ENCODE measurements around the gene DZANK1.
"Not testable (repeated sequence)": the region's sequence is repeated elsewhere in the genome, so short reads cannot be mapped to it uniquely, and the experiment has no call there.

The DZANK1 gene

GRCh38 chr20:18405826-18406225 is 61.0 kb downstream of the DZANK1 start:
- Histone ChIP-seq H3K27me3 (no peaks in the 10 kb centered on the region), H3K4me3 (ENCODE audit: low read depth in 1 of 2, low read length in 1 of 2) (no peak overlapping the region), H3K36me3 (no peaks in the 10 kb centered on the region), H3K9me3 (no peaks in the 10 kb centered on the region), H3K27ac (no peak overlapping the region), H3K4me1 (ENCODE audit: control insufficient read depth in 1 of 2, insufficient read depth in 1 of 2, low read depth in 1 of 2, low read length in 1 of 2) (no peaks in the 10 kb centered on the region)
- TF ChIP-seq, protein P1, sequence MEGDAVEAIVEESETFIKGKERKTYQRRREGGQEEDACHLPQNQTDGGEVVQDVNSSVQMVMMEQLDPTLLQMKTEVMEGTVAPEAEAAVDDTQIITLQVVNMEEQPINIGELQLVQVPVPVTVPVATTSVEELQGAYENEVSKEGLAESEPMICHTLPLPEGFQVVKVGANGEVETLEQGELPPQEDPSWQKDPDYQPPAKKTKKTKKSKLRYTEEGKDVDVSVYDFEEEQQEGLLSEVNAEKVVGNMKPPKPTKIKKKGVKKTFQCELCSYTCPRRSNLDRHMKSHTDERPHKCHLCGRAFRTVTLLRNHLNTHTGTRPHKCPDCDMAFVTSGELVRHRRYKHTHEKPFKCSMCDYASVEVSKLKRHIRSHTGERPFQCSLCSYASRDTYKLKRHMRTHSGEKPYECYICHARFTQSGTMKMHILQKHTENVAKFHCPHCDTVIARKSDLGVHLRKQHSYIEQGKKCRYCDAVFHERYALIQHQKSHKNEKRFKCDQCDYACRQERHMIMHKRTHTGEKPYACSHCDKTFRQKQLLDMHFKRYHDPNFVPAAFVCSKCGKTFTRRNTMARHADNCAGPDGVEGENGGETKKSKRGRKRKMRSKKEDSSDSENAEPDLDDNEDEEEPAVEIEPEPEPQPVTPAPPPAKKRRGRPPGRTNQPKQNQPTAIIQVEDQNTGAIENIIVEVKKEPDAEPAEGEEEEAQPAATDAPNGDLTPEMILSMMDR (IDR thresholded peaks at IDR 0.05) = no peak

DNA sequence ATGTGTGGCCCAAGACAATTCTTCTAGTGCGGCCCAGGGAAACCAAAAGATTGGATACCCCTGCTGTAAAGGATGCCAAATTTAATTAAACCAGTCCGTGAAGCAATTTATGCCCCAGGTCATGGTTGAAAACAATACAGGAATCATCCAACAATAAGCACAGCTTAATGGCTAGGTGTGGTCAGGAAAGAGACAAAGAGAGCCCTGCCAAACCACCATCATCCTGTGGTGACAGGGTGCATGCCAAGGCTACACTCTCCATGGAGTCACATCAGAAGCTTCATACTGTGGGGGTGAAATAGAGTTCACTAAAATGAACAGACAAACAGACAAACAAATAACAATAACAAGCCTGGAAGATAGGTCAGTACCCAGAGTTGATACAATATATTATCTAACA is 62.7 kb downstream of the DZANK1 start:
- no peaks in the 10 kb centered on the region for H3K36me3 ChIP-seq
- no peak overlapping the region for H3K4me3 ChIP-seq (ENCODE audit: low read depth in 1 of 2, low read length in 1 of 2)
- H3K4me1 ChIP-seq (ENCODE audit: control insufficient read depth in 1 of 2, insufficient read depth in 1 of 2, low read depth in 1 of 2, low read length in 1 of 2) = no peaks in the 10 kb centered on the region
- H3K9me3 ChIP-seq = no peaks in the 10 kb centered on the region
- TF ChIP-seq, protein P1 (IDR thresholded peaks at IDR 0.05) = no peak
- H3K27me3 ChIP-seq = no peaks in the 10 kb centered on the region
- H3K27ac ChIP-seq = no peak overlapping the region

DNA sequence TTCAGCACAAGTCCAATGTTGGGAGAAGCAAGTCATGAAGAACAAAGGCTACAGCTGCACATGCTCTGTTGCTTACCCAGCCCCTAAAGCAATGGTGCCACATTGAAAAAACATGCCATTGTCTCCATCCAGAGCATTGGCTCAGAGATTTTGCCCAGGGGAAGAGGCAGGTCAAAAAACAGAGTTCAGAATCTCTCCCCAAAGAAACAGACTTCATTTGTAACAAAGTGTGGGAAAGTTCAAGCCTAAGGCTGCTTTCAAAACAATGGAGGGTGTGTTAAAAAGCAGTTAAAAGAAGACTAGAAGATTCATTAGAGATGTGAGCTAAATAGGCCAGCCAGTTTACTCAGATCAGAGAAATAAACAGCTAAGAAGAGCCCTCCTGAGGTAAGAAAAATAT is 63.6 kb downstream of the DZANK1 start:
- Histone ChIP-seq H3K4me1 (ENCODE audit: control insufficient read depth in 1 of 2, insufficient read depth in 1 of 2, low read depth in 1 of 2, low read length in 1 of 2) (no peaks in the 10 kb centered on the region), H3K9me3 (no peaks in the 10 kb centered on the region), H3K4me3 (ENCODE audit: low read depth in 1 of 2, low read length in 1 of 2) (no peak overlapping the region), H3K36me3 (no peaks in the 10 kb centered on the region), H3K27ac (no peak overlapping the region), H3K27me3 (no peaks in the 10 kb centered on the region)
- TF ChIP-seq, protein P1 (IDR thresholded peaks at IDR 0.05) = no peak

GRCh38 chr20:18401305-18401704 is 65.5 kb downstream of the DZANK1 start:
- Histone ChIP-seq H3K27ac (no peak overlapping the region), H3K4me3 (ENCODE audit: low read depth in 1 of 2, low read length in 1 of 2) (no peak overlapping the region), H3K36me3 (no peaks in the 10 kb centered on the region), H3K9me3 (no peaks in the 10 kb centered on the region), H3K27me3 (no peaks in the 10 kb centered on the region), H3K4me1 (ENCODE audit: control insufficient read depth in 1 of 2, insufficient read depth in 1 of 2, low read depth in 1 of 2, low read length in 1 of 2) (peaks cover 0 to 12% of the 10 kb centered on the region in 2 experiments)
- TF ChIP-seq, protein P1 (IDR thresholded peaks at IDR 0.05) = no peak

- H3K27ac ChIP-seq = no peak overlapping the region
- no peaks in the 10 kb centered on the region for H3K36me3 ChIP-seq
- H3K27me3 ChIP-seq = no peaks in the 10 kb centered on the region
- peaks cover 0 to 21% of the 10 kb centered on the region in 2 experiments for H3K4me1 ChIP-seq (ENCODE audit: control insufficient read depth in 1 of 2, insufficient read depth in 1 of 2, low read depth in 1 of 2, low read length in 1 of 2)
- no peak overlapping the region for H3K4me3 ChIP-seq (ENCODE audit: low read depth in 1 of 2, low read length in 1 of 2)
- no peaks in the 10 kb centered on the region for H3K9me3 ChIP-seq
- TF ChIP-seq, protein P1 (IDR thresholded peaks at IDR 0.05) = no peak
Observed at GRCh38 chr20:18400460-18400859, 66.4 kb downstream of the DZANK1 start.

- not testable (repeated sequence) for H3K9me3 ChIP-seq; H3K27me3 ChIP-seq; H3K27ac ChIP-seq; H3K4me3 ChIP-seq (ENCODE audit: low read depth in 1 of 2, low read length in 1 of 2); H3K36me3 ChIP-seq
- peaks cover 0 to 25% of the 10 kb centered on the region in 2 experiments for H3K4me1 ChIP-seq (ENCODE audit: control insufficient read depth in 1 of 2, insufficient read depth in 1 of 2, low read depth in 1 of 2, low read length in 1 of 2)
Observed at GRCh38 chr20:18398713-18399112, 68.1 kb downstream of the DZANK1 start.

Data from neutrophil (primary cell).